GM21447 (cell line): Measurements from ENCODE around the gene TEAD2.
"Not testable (repeated sequence)": the region's sequence is repeated elsewhere in the genome, so short reads cannot be mapped to it uniquely, and the experiment has no call there.

Experiments used
- ATAC-seq: cut with Tn5 transposase; IDR thresholded peaks from one replicate; pipeline ENCODE4 v1.9.1; 2021; ENCODE audit not compliant: unreplicated experiment

The TEAD2 gene

GRCh38 chr19:49333811-49334288 lies 28.4 kb downstream of the TEAD2 start:
- ATAC-seq, result peak; percentile 50

GRCh38 chr19:49333418-49333805 lies 28.8 kb downstream of the TEAD2 start:
- ATAC-seq, result no peak

GRCh38 chr19:49332691-49333417 lies 29.4 kb downstream of the TEAD2 start:
- not testable (repeated sequence) for ATAC-seq

GRCh38 chr19:49331616-49332055 lies 30.6 kb downstream of the TEAD2 start:
- peak; percentile 41 for ATAC-seq

GRCh38 chr19:49331187-49331586 lies 31.0 kb downstream of the TEAD2 start:
- not testable (repeated sequence) for ATAC-seq

GRCh38 chr19:49328741-49329140 lies 33.5 kb downstream of the TEAD2 start:
- no peak for ATAC-seq

- no peak for ATAC-seq
Observed at GRCh38 chr19:49327878-49328544, 34.2 kb downstream of the TEAD2 start.

GRCh38 chr19:49326165-49326704 lies 36.0 kb downstream of the TEAD2 start:
- ATAC-seq, result no peak

- ATAC-seq, result not testable (repeated sequence)
Observed at GRCh38 chr19:49325756-49326155, 36.5 kb downstream of the TEAD2 start.

GRCh38 chr19:49324801-49325576 lies 37.2 kb downstream of the TEAD2 start, which contains the start of gene SLC6A16:
SLC6A16 (minus strand) TSS chr19:49325191; CDS start chr19:49311347, 13,844 bp downstream.
- ATAC-seq, result no peak

GRCh38 chr19:49318296-49318695 lies 43.9 kb downstream of the TEAD2 start:
- no peak for ATAC-seq

- no peak for ATAC-seq
Observed at GRCh38 chr19:49316284-49316683, 45.9 kb downstream of the TEAD2 start.

GRCh38 chr19:49315111-49315510 lies 47.1 kb downstream of the TEAD2 start:
- no peak for ATAC-seq

GRCh38 chr19:49309087-49309486 lies 53.1 kb downstream of the TEAD2 start:
- ATAC-seq, result no peak

GRCh38 chr19:49306734-49307133 lies 55.5 kb downstream of the TEAD2 start:
- ATAC-seq, result not testable (repeated sequence)

GRCh38 chr19:49301866-49302252 lies 60.4 kb downstream of the TEAD2 start:
- ATAC-seq, result no peak

GRCh38 chr19:49301165-49301865 lies 60.9 kb downstream of the TEAD2 start:
- ATAC-seq, result peak; percentile 67

- ATAC-seq, result not testable (repeated sequence)
Observed at GRCh38 chr19:49298653-49299052, 63.6 kb downstream of the TEAD2 start.

- ATAC-seq, result no peak
Observed at GRCh38 chr19:49297403-49297802, 64.8 kb downstream of the TEAD2 start.

- no peak for ATAC-seq
Observed at GRCh38 chr19:49295208-49295880, 66.9 kb downstream of the TEAD2 start.
